ENCODE data around the gene SLC2A13.

- no peak for TF ChIP-seq EZH2 (IDR thresholded peaks at IDR 0.05; ENCODE audit: borderline replicate concordance, low read length)
- TF ChIP-seq, protein P1, sequence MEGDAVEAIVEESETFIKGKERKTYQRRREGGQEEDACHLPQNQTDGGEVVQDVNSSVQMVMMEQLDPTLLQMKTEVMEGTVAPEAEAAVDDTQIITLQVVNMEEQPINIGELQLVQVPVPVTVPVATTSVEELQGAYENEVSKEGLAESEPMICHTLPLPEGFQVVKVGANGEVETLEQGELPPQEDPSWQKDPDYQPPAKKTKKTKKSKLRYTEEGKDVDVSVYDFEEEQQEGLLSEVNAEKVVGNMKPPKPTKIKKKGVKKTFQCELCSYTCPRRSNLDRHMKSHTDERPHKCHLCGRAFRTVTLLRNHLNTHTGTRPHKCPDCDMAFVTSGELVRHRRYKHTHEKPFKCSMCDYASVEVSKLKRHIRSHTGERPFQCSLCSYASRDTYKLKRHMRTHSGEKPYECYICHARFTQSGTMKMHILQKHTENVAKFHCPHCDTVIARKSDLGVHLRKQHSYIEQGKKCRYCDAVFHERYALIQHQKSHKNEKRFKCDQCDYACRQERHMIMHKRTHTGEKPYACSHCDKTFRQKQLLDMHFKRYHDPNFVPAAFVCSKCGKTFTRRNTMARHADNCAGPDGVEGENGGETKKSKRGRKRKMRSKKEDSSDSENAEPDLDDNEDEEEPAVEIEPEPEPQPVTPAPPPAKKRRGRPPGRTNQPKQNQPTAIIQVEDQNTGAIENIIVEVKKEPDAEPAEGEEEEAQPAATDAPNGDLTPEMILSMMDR (conservative IDR thresholded peaks at IDR 0.05 in 1 of 2, IDR thresholded peaks at IDR 0.05 in 1 of 2; ENCODE audit: extremely low read depth in 1 of 2, insufficient read depth in 1 of 2, low read depth in 1 of 2, low read length in 2 of 2) = no peak
These were observed 392.3 kb downstream of the SLC2A13 start for GRCh38 chr12:39713552-39713951.

Measured in mammary epithelial cell (primary cell).